SJCRH30 (cell line): ENCODE results near the gene ACTBL2. TPM values are rescaled to one million over a fixed set of nuclear protein-coding genes. Genes with fewer than 3 reads are reported as not detected.

Source experiments
- DNase-seq, 2 experiments: peaks; one replicate each; pipeline ENCODE4 v3.0.0-alpha.2; 2015 to 2020
- H3K27ac ChIP-seq: fragments of 250-450 bp; sonication (Bioruptor Pico); 2 replicates; pipeline ENCODE4 v1.5.1; 2020; ENCODE audit warnings: mild to moderate bottlenecking, moderate library complexity
- H3K27me3 ChIP-seq: fragments of 250-450 bp; sonication (Bioruptor Pico); 2 replicates; pipeline ENCODE4 v1.5.1; 2020; ENCODE audit warnings: mild to moderate bottlenecking, moderate library complexity
- H3K36me3 ChIP-seq: fragments of 250-450 bp; sonication (Bioruptor Pico); 2 replicates; pipeline ENCODE4 v1.5.1; 2020; ENCODE audit warnings: mild to moderate bottlenecking, moderate library complexity
- H3K4me1 ChIP-seq: fragments of 250-450 bp; sonication (Bioruptor Pico); 2 replicates; pipeline ENCODE4 v1.5.1; 2020; ENCODE audit warnings: mild to moderate bottlenecking, moderate library complexity
- H3K4me3 ChIP-seq: fragments of 250-450 bp; sonication (Bioruptor Pico); 2 replicates; pipeline ENCODE4 v1.5.1; 2020; ENCODE audit warnings: mild to moderate bottlenecking, moderate library complexity
- H3K9me3 ChIP-seq: fragments of 250-450 bp; sonication (Bioruptor Pico); replicated peaks from 2 replicates; pipeline ENCODE4 v1.5.1; 2020; ENCODE audit warnings: mild to moderate bottlenecking, moderate library complexity
- total RNA-seq: library from RNA; depleted of rRNA; stranded (reverse); fragments of >200 nt; shearing (Covaris generic); gene quantifications from 2 replicates; pipeline ENCODE4 v1.2.3, GENCODE V29; 2014

Gene ACTBL2
- total RNA-seq, 1 experiment from 2014 or later: not detected

DNA sequence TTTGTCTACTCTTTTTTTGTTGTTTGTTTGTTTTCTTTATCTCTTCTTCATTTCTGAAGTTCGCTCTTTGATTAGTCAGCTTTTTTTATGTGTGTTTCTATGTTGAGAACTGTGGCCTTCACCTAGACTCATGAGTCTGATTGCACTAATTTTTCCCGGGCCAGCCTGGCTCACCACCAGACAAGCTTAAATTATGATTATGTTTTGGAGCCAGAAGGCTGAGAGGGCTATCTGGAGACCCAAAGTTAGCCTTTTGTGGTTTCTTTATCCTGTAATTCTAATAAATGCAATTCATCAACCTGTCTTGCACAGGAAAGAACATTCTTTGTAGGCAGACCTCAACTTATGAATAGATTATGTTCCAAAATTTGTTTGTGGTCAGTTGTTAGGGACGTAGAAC is 20.8 kb upstream of the ACTBL2 start:
- DNase-seq: no peak
- Histone ChIP-seq H3K36me3 (no peaks in the 10 kb centered on the region), H3K27ac (no peak overlapping the region), H3K4me1 (peaks cover 19% of the 10 kb centered on the region), H3K4me3 (no peak overlapping the region), H3K9me3 (no peaks in the 10 kb centered on the region), H3K27me3 (no peaks in the 10 kb centered on the region)

DNA sequence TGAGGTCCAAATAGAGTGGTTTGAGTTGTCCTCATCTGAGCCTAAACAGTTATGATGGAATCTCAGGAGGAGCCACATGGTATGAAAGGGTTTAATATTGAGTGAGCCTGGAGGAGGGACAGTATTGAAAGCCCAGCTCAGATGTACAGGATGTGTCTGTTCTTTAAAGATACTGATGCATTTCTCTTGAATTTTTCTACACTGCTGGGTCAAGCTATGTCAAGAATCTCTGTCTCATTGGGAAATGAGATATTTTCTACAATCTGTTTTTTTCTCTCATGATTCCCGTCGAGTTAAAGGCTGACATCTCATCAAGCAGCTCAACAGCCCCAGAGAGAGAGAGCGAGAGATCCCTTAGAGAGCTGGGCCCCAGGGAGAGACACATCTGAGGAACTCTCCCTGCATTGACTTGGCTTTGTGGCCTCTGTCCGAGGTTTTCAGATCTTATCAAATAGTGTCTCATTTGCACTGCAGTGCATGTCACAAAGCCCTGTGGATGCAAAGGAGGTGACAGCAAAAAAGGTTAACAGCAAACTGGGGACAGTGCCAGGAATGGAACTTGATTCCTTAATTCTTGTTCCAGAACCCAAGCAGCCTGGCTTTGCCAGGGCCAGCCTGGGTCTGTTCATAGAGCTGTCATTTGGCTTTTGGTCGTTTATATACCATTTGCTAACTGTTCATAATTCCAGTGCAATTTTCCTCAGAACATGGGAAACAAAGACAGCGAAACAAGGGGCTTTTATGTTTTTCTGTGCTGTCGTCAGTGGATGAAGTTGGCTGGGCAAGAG is 19.0 kb upstream of the ACTBL2 start:
- H3K9me3 ChIP-seq: no peaks in the 10 kb centered on the region
- H3K4me3 ChIP-seq: no peak overlapping the region
- no peak overlapping the region for H3K27ac ChIP-seq
- H3K4me1 ChIP-seq: peaks cover 19% of the 10 kb centered on the region
- DNase-seq: peak in 1 of 2 experiments; percentile 25
- no peaks in the 10 kb centered on the region for H3K36me3 ChIP-seq
- H3K27me3 ChIP-seq: no peaks in the 10 kb centered on the region

DNA sequence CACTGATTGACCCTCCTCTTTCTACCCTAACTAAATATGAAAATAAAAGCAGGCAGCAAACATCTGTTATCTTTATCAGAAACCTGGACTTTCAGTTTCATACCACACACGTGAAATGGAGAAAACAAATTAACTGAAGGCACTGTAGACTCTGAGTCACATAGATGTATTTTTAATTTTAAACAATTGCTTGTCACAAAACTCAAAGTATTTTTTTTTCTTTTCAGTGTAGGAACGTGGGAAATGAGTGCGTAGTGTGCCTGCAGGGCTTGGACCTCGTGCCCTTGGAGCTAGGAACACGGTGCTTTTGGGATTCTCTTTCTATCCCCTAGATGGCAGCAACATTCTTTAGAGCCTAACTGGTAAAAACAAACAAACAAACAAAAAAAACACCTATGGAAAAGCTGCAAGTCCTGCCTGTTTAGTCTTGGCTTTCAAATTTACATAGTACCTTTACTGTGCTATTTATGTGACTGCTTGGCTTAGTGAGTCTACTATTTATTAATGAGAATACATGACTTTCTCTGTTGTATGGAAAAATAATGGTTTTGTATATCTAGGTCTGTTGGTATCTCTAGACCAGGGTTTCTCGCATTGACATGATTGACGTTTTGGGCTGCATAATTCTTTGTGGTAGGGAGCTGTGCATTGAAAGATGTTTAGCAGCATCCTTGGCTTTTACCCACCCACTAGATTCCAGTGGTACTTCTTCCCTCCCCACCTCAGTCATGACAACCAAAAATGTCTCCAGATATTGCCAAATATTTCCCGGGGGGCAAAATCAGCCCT is 16.8 kb upstream of the ACTBL2 start:
- H3K4me3 ChIP-seq: no peak overlapping the region
- H3K27ac ChIP-seq: no peak overlapping the region
- DNase-seq: peak; percentile 19 to 68

DNA sequence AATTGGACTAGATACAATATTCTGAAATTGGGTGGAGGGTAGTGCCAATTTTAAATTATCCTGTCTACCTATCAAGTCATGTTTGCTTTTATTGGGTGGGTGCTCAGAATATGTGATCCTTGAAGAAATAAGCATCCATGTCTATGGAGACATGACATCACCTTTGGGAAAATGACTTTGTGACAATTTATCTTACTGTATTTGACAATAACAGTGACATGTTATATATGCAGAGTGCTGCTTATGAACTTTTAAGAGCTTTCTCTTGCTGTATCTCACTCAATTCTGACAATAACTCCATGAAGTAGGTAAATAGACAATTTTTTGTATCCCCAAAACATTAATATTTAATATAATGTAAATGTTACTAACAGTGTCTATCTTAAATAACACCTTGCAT is 15.1 kb upstream of the ACTBL2 start:
- Histone ChIP-seq H3K9me3 (no peaks in the 10 kb centered on the region), H3K4me1 (peaks cover 32% of the 10 kb centered on the region), H3K27ac (no peak overlapping the region), H3K36me3 (no peaks in the 10 kb centered on the region), H3K4me3 (no peak overlapping the region), H3K27me3 (no peaks in the 10 kb centered on the region)
- no peak for DNase-seq

More for the DNA sequence above, 16.8 kb upstream of the ACTBL2 start:
- H3K27me3 ChIP-seq: no peaks in the 10 kb centered on the region
- peaks cover 31% of the 10 kb centered on the region for H3K4me1 ChIP-seq
- no peaks in the 10 kb centered on the region for H3K9me3 ChIP-seq
- no peaks in the 10 kb centered on the region for H3K36me3 ChIP-seq

DNA sequence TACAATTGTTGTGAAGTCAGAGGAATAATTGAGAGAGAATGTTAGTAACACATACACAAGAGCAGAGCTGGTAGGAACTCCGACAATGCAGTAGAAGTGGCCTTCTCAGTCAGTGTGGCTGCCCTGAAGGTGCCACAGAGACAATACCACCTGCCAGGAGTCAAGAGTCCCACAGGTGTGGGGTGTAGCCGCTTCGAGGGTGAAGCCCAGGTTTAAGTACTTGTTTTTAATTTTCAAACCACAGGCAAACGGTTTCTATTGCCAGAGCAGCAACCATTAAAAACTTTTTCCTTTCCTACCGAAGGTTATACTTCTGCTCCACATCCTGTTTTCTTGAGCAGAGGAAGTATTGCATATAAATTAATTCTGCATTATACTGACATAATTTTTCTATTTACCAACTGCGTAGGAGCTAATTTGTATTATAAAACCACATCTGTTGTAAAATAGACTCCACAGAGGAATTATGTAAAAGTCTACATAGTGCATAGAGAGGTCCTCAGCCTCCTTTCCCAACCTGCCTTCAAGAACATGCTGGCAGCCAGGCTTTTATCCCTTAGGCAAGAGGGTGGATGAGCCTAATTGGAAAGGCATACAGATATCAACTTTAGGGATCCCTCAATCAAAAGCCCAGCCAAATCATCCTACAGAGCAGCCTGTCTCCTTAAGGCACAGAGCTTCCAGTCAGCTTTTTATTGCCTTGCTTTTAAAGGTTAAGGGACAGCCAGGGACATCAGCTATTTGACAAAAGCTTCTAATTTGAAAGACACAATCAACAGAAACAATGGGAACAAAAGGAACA is 12.9 kb upstream of the ACTBL2 start:
- H3K27ac ChIP-seq: no peak overlapping the region
- H3K4me1 ChIP-seq: peaks cover 26% of the 10 kb centered on the region

DNA sequence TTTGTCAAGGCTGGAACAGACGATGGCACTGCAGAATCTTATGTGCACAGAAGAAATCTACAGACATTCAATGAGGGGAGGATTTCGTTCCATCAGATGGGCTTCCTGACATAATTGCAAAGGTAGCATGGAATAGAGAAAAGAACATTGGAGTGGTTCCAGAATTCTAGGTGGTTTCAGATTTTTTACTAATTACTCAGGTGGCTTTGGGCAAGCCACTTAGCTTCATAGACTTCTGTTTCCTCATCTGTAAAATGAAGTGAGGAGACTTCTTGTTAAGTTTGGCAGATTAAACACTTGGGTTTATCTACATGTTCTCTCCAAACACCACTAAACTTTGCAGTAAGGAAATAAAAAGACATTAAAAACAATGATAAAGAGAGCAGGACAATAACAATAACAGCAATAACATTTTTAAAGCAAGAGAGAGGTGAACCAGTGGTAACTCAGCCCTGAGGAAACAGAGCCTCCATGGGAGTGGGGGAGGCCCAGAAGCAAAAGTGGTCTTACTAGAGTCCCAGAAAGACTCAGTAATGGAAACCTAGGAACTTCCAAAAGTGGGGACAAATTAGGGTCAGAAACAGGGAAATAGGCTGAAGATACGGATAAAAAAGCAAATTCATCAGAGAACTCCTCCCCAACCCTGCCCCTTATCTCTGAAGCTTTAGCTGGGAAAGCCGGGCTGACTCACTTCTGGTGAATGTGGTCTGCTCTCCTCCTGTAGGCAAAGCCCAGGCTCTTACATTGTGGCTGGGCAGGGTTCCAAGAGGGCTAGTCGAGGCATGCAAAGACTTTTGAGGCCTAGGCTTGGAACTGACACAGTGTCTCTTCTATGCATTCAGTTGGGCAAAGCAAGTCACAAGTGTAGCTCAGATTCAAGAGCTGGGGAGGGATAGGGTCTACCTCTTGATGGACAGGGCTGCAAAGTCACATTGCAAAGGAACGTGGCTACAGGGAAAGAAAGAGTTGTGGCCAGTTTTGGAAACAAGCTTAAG is 11.8 kb upstream of the ACTBL2 start:
- H3K36me3 ChIP-seq: no peaks in the 10 kb centered on the region
- no peak overlapping the region for H3K4me3 ChIP-seq
- H3K27ac ChIP-seq: peak overlapping the region; percentile 31; the same call in 1 of the 2 replicates
- no peaks in the 10 kb centered on the region for H3K27me3 ChIP-seq
- peaks cover 26% of the 10 kb centered on the region for H3K4me1 ChIP-seq
- DNase-seq: peak; percentile 96 to 97
- no peaks in the 10 kb centered on the region for H3K9me3 ChIP-seq

More for the DNA sequence above, 12.9 kb upstream of the ACTBL2 start:
- DNase-seq: no peak
- Histone ChIP-seq H3K36me3 (no peaks in the 10 kb centered on the region), H3K9me3 (no peaks in the 10 kb centered on the region), H3K27me3 (no peaks in the 10 kb centered on the region), H3K4me3 (no peak overlapping the region)

DNA sequence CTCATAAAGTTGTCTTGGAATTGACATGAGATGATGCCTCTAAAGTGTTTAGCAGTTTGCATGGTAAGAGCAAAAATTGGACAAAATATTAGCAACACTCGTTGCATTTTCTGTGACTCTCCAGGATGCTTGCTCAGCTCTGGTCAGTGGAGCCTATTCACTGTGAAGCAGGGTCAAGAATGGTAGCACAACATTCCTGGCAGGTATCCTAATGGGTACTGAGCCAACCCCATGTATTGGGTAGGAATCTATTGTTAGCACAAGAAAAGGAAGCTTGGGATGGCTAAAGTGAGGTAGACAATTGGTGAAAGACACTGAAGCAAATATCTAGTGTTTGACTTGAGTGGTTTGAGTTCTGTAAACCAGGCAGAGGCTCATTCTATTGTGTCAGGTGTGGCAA is 10.4 kb upstream of the ACTBL2 start:
- Histone ChIP-seq H3K27me3 (no peaks in the 10 kb centered on the region), H3K27ac (no peak overlapping the region), H3K36me3 (no peaks in the 10 kb centered on the region), H3K4me1 (peaks cover 31% of the 10 kb centered on the region), H3K4me3 (no peak overlapping the region), H3K9me3 (no peaks in the 10 kb centered on the region)
- no peak for DNase-seq

DNA sequence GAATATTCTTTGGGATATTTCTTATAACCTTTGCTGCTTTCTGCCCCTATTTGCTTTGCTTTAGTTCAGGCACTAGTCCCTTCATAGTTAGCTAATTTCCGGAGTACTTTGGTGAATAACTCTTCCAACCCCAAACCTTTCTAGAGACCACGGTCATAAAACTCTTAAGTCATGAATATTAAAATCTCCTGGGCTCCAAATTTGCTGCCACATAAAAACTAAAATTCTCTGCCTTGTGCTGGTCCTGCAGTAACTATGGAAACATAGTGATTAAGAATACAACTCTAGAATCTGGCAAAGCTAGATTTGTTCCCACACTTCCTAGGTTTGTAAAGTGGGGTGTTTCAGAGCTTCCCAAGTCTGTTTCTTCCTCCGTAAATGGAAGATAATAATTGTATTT is 10.0 kb upstream of the ACTBL2 start:
- peaks cover 35% of the 10 kb centered on the region for H3K4me1 ChIP-seq
- H3K27ac ChIP-seq: no peak overlapping the region
- H3K27me3 ChIP-seq: no peaks in the 10 kb centered on the region
- H3K36me3 ChIP-seq: no peaks in the 10 kb centered on the region
- H3K4me3 ChIP-seq: no peak overlapping the region
- no peaks in the 10 kb centered on the region for H3K9me3 ChIP-seq
- no peak for DNase-seq

DNA sequence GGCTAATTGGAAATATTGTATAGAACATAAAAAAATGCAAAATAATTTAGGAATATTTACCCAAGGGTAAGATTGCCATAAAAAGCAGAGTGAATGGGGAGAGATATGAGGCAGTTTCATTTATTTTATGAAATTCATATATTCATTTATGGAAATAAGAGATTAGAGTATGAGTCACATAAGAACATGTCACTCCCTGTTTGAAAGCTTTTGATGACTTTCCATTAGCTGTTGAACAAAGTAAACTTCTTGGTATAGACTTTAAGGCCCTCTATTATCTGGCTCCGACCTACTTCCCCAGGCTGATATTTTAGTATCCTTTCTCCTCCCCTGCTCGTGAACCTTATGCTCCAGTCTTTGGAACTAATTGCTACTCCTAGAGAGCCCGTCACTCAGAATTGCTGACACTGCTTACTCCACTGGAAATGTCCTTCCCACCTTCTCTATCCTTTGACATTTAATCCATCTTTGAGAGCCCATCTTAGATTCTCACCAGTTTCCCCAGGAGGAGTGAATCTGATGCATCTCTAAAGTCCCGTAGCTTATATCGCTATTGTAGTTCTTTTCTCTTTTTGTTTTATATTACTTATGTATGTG is 8.9 kb upstream of the ACTBL2 start:
- H3K9me3 ChIP-seq: no peaks in the 10 kb centered on the region
- H3K27me3 ChIP-seq: no peaks in the 10 kb centered on the region
- H3K4me1 ChIP-seq: peaks cover 37% of the 10 kb centered on the region
- no peaks in the 10 kb centered on the region for H3K36me3 ChIP-seq
- DNase-seq: no peak
- H3K27ac ChIP-seq: no peak overlapping the region
- no peak overlapping the region for H3K4me3 ChIP-seq

DNA sequence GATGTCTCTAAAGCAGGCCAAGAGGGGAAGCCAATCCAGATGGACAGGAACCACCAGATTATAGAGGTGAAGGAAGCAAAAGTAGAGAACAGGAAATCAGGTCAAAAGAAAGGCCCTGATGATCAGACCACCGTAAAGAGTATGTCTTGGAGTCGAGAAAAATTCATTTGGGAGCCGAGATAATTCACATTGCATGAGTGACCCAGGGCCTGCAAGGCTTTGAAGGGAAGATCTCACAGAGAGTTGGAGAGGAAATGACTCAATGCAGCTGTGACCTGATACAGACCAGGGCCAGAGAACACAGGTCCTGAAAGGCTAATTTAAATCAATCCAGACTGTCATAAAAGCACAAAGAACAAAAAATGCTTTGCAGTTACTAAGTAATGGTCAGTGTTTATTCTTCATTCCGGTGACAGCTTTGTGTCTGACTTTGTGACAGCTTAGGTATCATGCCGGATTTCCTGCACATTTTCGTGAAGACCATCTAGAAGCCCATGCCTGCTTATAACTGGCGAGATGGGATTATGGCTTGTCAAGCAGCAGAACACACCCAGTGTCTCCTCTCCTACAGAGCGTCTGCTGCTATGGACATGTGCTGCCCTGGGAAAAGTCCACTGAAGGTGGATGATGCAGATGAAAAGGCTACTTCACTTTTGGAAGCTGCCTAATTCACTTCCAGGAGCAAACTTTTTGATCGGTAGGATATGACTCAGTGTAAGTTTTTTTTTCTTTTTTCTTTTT is 5.8 kb upstream of the ACTBL2 start:
- Histone ChIP-seq H3K4me1 (peaks cover 16% of the 10 kb centered on the region), H3K9me3 (no peaks in the 10 kb centered on the region), H3K36me3 (no peaks in the 10 kb centered on the region), H3K27ac (peak overlapping the region; percentile 46), H3K4me3 (no peak overlapping the region), H3K27me3 (no peaks in the 10 kb centered on the region)
- peak; percentile 29 to 54 for DNase-seq

DNA sequence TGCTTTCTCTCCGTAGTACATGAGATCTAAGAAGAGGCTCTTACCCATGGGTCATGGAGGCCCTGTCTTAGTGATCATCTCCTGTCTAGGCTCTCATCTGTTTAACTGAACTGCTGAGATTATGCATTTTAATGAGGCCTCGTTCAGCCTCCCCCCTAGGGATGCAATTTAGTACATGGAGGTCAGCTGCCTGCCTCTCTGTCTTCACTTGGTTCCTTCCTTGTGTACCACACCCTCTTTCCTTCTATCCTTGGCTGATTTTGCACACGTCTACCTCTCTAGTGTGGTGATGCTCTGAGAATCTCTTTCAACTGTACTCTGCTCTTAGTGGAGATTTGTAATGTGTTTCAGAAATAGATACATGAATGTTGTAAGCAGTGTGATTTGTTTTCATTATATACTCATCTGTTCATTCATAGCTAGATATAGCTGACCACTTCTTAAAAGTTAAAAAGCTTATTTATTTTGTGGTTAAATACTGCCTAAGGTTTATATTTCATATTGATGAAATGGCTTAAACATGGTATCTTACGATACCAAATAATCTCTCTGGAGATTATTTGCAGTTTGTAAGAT is 3.5 kb upstream of the ACTBL2 start:
- DNase-seq: no peak
- peaks cover 16% of the 10 kb centered on the region for H3K4me1 ChIP-seq
- no peak overlapping the region for H3K27ac ChIP-seq
- H3K27me3 ChIP-seq: no peaks in the 10 kb centered on the region
- H3K36me3 ChIP-seq: no peaks in the 10 kb centered on the region
- no peaks in the 10 kb centered on the region for H3K9me3 ChIP-seq
- no peak overlapping the region for H3K4me3 ChIP-seq

DNA sequence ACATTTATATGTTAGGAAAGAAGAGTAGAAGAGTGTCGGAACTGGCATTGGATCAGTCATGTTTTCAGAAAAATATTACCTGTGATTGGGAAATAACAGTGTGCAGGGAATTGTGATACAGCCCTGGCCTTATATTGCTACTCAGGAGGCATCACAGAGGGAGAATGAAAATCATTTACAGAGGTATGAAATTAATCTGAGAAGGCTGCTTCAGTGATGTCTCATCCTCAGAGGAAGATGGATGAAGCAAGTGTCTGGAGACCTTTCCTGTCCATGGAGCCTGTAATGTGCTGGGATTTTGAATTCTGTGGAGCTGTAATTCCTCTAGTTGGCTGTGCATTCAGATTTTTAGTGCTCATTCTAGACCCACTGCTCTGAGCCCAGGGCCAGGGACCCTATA is 3.8 kb downstream of the ACTBL2 start:
- no peaks in the 10 kb centered on the region for H3K9me3 ChIP-seq
- H3K27me3 ChIP-seq: no peaks in the 10 kb centered on the region; the same call in 1 of the 2 replicates
- H3K4me3 ChIP-seq: no peak overlapping the region
- H3K36me3 ChIP-seq: no peaks in the 10 kb centered on the region
- DNase-seq: no peak
- no peaks in the 10 kb centered on the region for H3K4me1 ChIP-seq
- H3K27ac ChIP-seq: no peak overlapping the region

DNA sequence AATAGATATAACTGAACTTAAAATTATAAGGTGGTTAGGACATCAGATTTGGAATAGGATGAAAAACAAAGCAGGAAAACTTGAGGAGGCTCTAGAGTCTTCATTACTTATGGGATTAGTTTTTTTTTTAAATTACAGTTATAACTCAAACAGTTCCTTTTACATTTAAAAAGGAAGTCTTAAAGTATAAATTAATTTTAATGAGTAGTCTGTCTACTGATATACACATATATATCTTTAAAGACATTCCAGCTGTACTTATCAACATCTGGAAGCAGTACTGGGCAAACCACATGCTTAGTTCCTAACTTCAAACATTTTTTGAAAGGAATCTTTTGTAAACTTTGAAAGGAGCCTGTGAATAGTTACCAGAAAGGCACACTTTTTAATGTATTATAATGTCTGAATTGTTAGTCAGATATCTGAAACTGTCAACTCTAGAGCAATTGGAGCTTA is 6.0 kb downstream of the ACTBL2 start:
- Histone ChIP-seq H3K4me1 (no peaks in the 10 kb centered on the region), H3K27me3 (no peaks in the 10 kb centered on the region; the same call in 1 of the 2 replicates), H3K27ac (no peak overlapping the region), H3K4me3 (no peak overlapping the region), H3K9me3 (no peaks in the 10 kb centered on the region), H3K36me3 (no peaks in the 10 kb centered on the region)
- DNase-seq: no peak
